Measurements from ENCODE around the gene ZFAND6.
"Not testable (repeated sequence)": the region's sequence is repeated elsewhere in the genome, so short reads cannot be mapped to it uniquely, and the experiment has no call there.

The ZFAND6 gene

GRCh38 chr15:80012060-80012726, 47.3 kb upstream of the ZFAND6 start:
- Histone ChIP-seq H3K4me1 (ENCODE audit: control insufficient read depth, low read length) (peaks cover 64% of the 10 kb centered on the region), H3K4me3 (ENCODE audit: low read length) (peak overlapping the region; percentile 32; the same call in 1 of the 2 replicates), H3F3A (ENCODE audit: control insufficient read depth, insufficient read depth) (peaks cover 38% of the 10 kb centered on the region), H3K27ac (ENCODE audit: low read depth, low read length) (peak overlapping the region; percentile 98), H3K27me3 (ENCODE audit: control insufficient read depth, low read length) (no peaks in the 10 kb centered on the region), H3K36me3 (ENCODE audit: control insufficient read depth, low read length) (no peaks in the 10 kb centered on the region), H3K9me2 (replicated peaks; ENCODE audit: control insufficient read depth, low read length) (no peaks in the 10 kb centered on the region), H3K4me2 (ENCODE audit: low read length) (peak overlapping the region; percentile 81), H3K79me2 (ENCODE audit: control insufficient read depth, low read length) (no peaks in the 10 kb centered on the region), H3K9me3 (ENCODE audit: control insufficient read depth, insufficient read depth, low read length) (no peaks in the 10 kb centered on the region; the same call in 1 of the 2 replicates), H4K20me1 (ENCODE audit: control insufficient read depth, insufficient read depth, low read depth, low read length) (no peaks in the 10 kb centered on the region)
- TF ChIP-seq EZH2phosphoT487 (IDR thresholded peaks at IDR 0.05; ENCODE audit: borderline replicate concordance, low read length) (no peak), CTCF (IDR thresholded peaks at IDR 0.05; ENCODE audit: low read depth, low read length, poor library complexity, severe bottlenecking) (no peak)

GRCh38 chr15:80014186-80014585, 45.3 kb upstream of the ZFAND6 start:
- not testable (repeated sequence) for H3K9me2 ChIP-seq (replicated peaks; ENCODE audit: control insufficient read depth, low read length); H3K9me3 ChIP-seq (ENCODE audit: control insufficient read depth, insufficient read depth, low read length); H3K4me2 ChIP-seq (ENCODE audit: low read length); H4K20me1 ChIP-seq (ENCODE audit: control insufficient read depth, insufficient read depth, low read depth, low read length); H3K4me3 ChIP-seq (ENCODE audit: low read length); H3K36me3 ChIP-seq (ENCODE audit: control insufficient read depth, low read length); H3K27ac ChIP-seq (ENCODE audit: low read depth, low read length); H3K79me2 ChIP-seq (ENCODE audit: control insufficient read depth, low read length); H3K27me3 ChIP-seq (ENCODE audit: control insufficient read depth, low read length)
- peaks cover 64% of the 10 kb centered on the region for H3K4me1 ChIP-seq (ENCODE audit: control insufficient read depth, low read length)
- peaks cover 34% of the 10 kb centered on the region for H3F3A ChIP-seq (ENCODE audit: control insufficient read depth, insufficient read depth)

GRCh38 chr15:80015156-80015555, 44.3 kb upstream of the ZFAND6 start:
- Histone ChIP-seq H4K20me1 (ENCODE audit: control insufficient read depth, insufficient read depth, low read depth, low read length) (no peaks in the 10 kb centered on the region), H3K9me2 (replicated peaks; ENCODE audit: control insufficient read depth, low read length) (no peaks in the 10 kb centered on the region), H3K4me3 (ENCODE audit: low read length) (no peak overlapping the region), H3K79me2 (ENCODE audit: control insufficient read depth, low read length) (no peaks in the 10 kb centered on the region), H3K4me2 (ENCODE audit: low read length) (no peak overlapping the region), H3F3A (ENCODE audit: control insufficient read depth, insufficient read depth) (peaks cover 33% of the 10 kb centered on the region), H3K27me3 (ENCODE audit: control insufficient read depth, low read length) (no peaks in the 10 kb centered on the region), H3K27ac (ENCODE audit: low read depth, low read length) (no peak overlapping the region), H3K9me3 (ENCODE audit: control insufficient read depth, insufficient read depth, low read length) (no peaks in the 10 kb centered on the region; the same call in 1 of the 2 replicates), H3K36me3 (ENCODE audit: control insufficient read depth, low read length) (no peaks in the 10 kb centered on the region), H3K4me1 (ENCODE audit: control insufficient read depth, low read length) (peaks cover 64% of the 10 kb centered on the region)
- TF ChIP-seq EZH2phosphoT487 (IDR thresholded peaks at IDR 0.05; ENCODE audit: borderline replicate concordance, low read length) (no peak), CTCF (IDR thresholded peaks at IDR 0.05; ENCODE audit: low read depth, low read length, poor library complexity, severe bottlenecking) (no peak)

GRCh38 chr15:80016506-80016905, 43.0 kb upstream of the ZFAND6 start:
- H4K20me1 ChIP-seq (ENCODE audit: control insufficient read depth, insufficient read depth, low read depth, low read length); H3K4me2 ChIP-seq (ENCODE audit: low read length); H3K9me2 ChIP-seq (replicated peaks; ENCODE audit: control insufficient read depth, low read length); H3K4me3 ChIP-seq (ENCODE audit: low read length); H3K9me3 ChIP-seq (ENCODE audit: control insufficient read depth, insufficient read depth, low read length); H3K36me3 ChIP-seq (ENCODE audit: control insufficient read depth, low read length); H3K27me3 ChIP-seq (ENCODE audit: control insufficient read depth, low read length); H3K27ac ChIP-seq (ENCODE audit: low read depth, low read length); H3K79me2 ChIP-seq (ENCODE audit: control insufficient read depth, low read length): not testable (repeated sequence)
- Histone ChIP-seq H3F3A (ENCODE audit: control insufficient read depth, insufficient read depth) (peaks cover 25% of the 10 kb centered on the region), H3K4me1 (ENCODE audit: control insufficient read depth, low read length) (peaks cover 59% of the 10 kb centered on the region)

GRCh38 chr15:80017139-80017538, 42.3 kb upstream of the ZFAND6 start:
- Histone ChIP-seq H3F3A (ENCODE audit: control insufficient read depth, insufficient read depth) (peaks cover 23% of the 10 kb centered on the region), H3K27ac (ENCODE audit: low read depth, low read length) (peak overlapping the region; percentile 76), H3K4me3 (ENCODE audit: low read length) (peak overlapping the region; percentile 52), H3K4me1 (ENCODE audit: control insufficient read depth, low read length) (peaks cover 59% of the 10 kb centered on the region), H3K4me2 (ENCODE audit: low read length) (peak overlapping the region; percentile 70; the same call in 1 of the 2 replicates)
- not testable (repeated sequence) for H3K79me2 ChIP-seq (ENCODE audit: control insufficient read depth, low read length); H3K9me2 ChIP-seq (replicated peaks; ENCODE audit: control insufficient read depth, low read length); H3K27me3 ChIP-seq (ENCODE audit: control insufficient read depth, low read length); H3K9me3 ChIP-seq (ENCODE audit: control insufficient read depth, insufficient read depth, low read length); H4K20me1 ChIP-seq (ENCODE audit: control insufficient read depth, insufficient read depth, low read depth, low read length); H3K36me3 ChIP-seq (ENCODE audit: control insufficient read depth, low read length)
